SIG-M5 treated with dmso at 0.1 percent for 504 hours (cell line): ENCODE measurements around the gene NPAS1.
A peak's percentile ranks its signal among the peaks of the same experiment; 100 is the strongest.

Source experiments
- DNase-seq: peaks from one replicate; lab custom pipeline; 2025; ENCODE audit not compliant: unreplicated experiment; lab: John Stamatoyannopoulos, UW

NPAS1 gene

DNA sequence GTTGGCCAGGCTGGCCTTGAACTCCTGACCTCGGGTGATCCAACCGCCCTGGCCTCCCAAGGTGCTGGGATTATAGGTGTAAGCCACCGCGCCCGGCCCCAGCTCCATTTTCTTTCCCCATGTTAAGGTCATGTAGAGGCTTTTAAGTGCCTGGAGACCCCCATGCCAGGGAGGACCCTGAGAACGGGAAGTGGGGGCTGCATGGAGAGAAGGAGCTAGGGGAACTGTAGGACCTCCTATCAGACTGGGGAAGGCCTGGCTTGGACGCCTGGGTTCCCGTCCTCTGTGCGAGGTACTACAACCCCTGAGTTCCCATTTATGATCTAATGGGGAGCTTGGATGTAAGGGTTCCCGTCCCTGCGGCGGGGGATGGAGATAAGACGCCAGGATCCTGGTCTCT lies 714 bp upstream of the NPAS1 start:
- DNase-seq: no peak

DNA sequence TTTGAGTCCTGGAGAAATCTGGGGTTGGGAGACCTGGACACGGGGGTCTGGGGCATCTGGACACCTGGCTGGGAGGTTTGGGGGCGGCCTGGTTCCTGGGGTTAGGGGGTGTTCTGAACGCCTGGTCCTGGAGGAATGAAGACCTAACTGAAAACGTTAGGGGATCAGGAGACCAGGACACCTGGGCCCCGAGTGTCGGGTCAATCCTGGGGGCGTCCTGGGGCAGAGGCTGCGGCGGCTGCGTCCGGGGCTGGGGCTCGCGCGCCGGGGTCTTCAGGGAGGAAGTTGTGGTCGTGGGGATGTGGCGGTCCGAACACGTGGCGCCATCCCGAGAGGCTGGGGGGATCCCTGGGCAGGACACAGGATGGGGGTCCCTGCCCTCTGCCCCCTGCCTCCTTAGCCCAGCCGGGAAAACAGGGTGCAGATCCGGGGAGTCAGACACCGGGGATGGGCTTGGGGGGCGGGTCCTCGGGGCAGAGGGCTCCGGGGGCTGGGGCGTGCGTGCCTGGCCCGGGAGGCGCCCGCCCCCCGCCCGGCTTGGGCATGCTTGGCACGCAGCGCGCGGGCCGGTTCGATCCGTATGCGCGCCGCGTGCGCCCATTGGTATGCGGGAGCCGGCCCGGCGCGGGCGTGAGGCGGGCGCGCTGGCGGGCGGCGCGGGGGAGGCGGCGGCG lies 632 bp downstream of the NPAS1 start:
- DNase-seq: no peak

DNA sequence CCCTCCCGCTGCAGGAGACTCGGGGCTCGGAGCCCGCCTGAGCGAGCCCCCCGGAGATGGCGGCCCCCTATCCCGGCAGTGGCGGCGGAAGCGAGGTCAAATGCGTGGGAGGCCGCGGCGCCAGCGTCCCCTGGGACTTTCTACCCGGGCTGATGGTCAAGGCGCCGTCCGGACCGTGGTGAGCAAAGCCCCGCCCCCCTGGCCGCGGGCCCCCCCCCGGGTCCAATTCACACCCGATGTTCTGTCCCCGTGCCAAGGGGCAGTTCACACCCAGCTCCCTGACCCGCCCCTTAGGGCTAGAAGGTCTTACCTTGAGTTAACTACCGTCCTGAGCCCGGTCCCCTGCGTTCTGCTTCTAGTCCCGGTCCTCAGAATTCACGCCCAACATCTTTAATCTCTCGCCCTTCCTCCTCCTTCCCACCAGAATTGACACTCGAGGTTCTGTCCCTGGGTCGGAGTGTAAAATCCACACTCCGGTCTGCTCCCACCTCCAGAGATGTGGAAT lies 1.4 kb downstream of the NPAS1 start:
- DNase-seq: no peak

GRCh38 chr19:47021536-47022139 lies 2.0 kb downstream of the NPAS1 start:
- DNase-seq: no peak

- DNase-seq: no peak
Observed at GRCh38 chr19:47022140-47022536, 2.5 kb downstream of the NPAS1 start.

- no peak for DNase-seq
Observed at GRCh38 chr19:47022541-47023447, 3.2 kb downstream of the NPAS1 start.

DNA sequence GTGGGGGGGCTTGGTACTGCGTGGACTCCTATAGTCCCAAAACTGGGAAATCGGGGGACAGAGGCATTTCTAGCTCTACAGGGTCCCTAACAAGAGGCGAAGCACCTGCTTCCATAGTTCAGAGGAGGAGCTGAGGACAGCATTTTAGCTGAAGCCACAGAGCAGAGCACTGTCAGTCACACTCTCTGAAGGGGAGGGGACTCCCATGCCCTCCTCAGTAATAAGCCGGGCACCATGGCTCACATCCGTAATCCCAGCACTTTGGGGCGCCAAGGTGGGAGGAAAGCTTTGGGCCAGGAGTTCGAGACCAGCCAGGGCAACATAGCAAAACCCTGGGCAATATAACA lies 3.8 kb downstream of the NPAS1 start:
- DNase-seq: no peak

DNA sequence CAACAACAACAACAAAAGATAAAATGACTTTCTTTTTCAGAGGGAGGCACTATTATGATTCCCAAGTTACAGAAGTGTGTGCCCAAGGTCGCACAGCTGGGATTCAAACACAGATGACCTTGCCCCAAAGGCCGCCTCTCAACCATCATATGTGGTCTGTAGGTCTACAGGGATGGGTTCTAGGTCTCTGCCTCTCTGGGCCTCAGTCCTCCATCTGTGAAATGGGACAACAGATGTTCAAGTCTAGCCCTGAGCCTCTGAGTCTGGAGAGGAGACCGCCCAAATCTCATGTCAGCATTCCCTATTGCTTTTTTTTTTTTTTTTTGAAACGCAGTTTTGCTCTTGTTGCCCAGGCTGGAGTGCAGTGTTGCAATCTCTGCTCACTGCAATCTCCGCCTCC lies 4.9 kb downstream of the NPAS1 start:
- DNase-seq: no peak

GRCh38 chr19:47026156-47026555 lies 6.5 kb downstream of the NPAS1 start:
- DNase-seq: no peak

GRCh38 chr19:47026889-47027288 lies 7.3 kb downstream of the NPAS1 start:
- DNase-seq: no peak

GRCh38 chr19:47027586-47028088 lies 8.0 kb downstream of the NPAS1 start:
- no peak for DNase-seq

DNA sequence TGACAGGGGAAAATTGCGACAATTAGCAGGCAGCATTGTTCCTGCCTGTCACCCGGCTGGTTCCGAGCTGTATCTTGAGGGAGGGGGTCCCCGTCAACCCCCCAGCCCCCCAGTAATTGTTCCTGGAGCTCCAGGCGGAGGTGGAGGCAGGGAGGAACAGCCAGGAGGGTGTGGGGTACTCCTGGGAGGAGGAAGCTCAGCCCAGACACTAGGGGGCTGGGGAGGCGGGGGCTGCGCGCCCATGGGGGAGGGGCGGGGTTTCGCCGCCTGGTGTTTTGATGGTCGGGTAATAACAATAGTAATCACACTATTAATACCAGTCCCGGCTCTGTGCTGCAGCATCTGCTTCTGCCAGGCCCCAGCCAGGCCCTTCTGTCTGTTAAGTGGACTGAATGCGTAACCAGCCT lies 8.6 kb downstream of the NPAS1 start:
- DNase-seq: no peak

DNA sequence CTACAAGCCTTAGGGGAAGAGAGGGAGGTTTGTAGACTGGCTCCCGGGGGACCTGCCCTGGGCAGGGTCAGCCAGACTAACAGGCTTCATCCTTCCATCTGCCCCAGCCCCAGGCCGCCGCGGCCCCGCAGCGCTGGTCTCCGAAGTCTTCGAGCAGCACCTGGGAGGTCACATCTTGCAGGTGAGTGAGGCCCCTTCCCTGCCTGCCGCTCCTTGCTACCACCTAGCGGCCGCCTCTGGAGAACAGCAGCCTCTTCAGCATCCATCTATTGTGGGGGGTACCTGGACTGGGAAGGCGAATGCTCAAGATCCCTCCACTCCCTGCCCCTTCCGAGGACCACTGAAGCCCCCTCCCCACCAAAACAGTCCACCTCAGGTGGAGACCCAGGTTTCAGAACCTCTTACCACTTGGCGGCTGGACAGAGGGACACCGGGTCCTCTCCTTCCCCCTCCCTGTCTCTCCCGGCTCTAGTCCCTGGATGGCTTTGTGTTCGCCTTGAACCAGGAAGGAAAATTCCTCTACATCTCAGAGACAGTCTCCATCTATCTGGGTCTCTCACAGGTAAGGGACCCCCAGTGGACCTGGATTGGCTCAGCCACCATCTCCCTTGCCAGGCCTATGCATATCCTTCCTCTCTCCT lies 12.7 kb downstream of the NPAS1 start:
- no peak for DNase-seq

GRCh38 chr19:47035127-47036096 lies 15.8 kb downstream of the NPAS1 start:
- peak; percentile 85 for DNase-seq

DNA sequence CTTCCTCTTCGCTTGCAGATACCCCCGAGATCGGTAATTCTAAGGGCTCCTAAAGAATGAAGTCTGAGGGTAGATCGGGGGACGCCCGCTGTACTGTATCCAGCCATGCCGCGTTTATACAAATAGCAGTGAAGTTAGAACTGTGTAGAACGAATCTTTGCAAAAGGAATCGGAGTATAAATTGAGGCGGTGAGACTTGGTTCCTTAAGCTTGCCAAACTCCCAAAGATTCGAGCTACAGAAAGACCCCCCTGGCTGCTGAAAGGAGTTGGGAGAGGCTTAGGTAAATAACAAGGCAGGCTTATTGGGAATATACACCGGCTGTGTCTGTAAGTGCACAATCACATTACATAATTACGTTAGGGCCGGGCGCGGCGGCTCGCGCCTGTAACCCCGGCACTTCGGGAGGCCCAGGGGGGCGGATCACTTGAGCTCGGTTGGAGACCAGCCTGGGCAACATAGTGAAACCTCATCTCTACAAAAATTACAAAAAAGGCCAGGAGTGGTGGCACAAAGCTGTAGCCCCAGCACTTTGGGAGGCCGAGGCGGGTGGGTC lies 16.5 kb downstream of the NPAS1 start:
- DNase-seq: peak; percentile 67

DNA sequence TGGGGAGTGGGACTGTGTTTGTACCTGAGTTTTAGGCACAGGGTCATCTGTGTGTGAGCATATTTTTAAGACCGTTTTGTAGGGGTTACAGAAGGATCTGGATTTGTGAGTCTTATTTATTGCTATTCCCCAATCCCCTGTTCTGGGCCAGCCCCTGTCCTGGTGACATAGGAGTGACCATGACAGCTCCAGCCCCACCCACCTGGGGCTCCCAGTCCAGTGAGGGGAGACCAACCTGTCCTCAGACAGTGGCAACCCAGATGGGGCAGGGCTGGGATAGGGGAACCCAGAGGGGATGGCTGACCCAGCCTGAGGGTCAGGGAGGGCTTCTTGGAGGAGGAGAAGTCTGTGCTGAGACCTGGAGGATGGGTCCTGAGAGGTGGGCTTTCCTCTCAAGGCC lies 18.1 kb downstream of the NPAS1 start:
- no peak for DNase-seq

DNA sequence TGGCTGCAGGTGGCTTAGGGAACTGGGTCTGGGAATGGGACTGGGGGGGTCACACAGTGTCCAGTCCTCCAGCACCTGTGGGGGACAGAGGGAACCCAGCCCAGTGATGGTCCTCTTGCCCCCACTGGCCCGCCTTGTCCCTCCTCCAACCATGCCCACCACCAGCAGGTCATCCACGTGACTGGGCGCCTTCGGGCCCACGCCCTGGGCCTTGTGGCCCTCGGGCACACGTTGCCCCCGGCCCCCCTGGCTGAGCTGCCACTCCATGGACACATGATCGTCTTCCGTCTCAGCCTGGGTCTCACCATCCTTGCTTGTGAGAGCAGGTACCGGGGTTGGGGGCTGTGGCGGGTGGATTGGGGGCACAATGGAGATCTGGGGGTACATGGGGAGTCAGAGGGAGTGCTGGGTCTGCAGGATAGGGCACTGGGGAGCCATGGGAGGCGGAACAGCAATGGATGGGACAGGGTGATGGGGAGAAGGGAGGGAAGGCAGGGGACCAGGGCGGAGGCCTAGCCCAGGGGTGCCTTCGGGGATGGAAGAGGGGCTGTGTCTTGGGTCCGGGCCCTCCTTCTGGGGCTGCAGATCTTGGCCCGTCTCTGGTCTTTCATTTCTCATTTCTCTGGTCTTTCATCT lies 19.7 kb downstream of the NPAS1 start:
- DNase-seq: no peak

DNA sequence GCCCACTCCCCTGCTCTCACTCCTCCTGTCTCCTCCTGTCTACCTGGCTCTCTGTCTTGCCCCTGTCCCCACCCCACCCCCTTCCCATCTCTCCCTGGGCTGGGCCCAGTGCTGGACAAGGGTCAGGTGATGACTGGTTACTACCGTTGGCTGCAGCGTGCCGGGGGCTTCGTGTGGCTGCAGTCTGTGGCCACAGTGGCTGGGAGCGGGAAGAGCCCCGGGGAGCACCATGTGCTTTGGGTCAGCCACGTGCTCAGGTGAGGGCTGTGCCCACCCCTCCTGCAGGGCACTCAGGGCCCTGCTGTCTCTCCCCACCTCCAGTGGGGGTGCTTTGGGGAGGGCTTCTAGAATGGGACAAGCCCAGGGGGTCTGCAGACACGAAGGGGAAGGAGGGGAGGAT lies 21.2 kb downstream of the NPAS1 start:
- DNase-seq: no peak
